Naive thymus-derived CD4-positive, alpha-beta T cell (primary cell): Measurements from ENCODE around the gene SPEM2. TPM values are rescaled to one million over a fixed set of nuclear protein-coding genes. Genes with fewer than 3 reads are reported as not detected.
"Not testable (repeated sequence)": the region's sequence is repeated elsewhere in the genome, so short reads cannot be mapped to it uniquely, and the experiment has no call there.

ENCODE experiments used
- ATAC-seq: fragments of 150-1000 bp; cut with Tn5 transposase; 2 replicates; pipeline ENCODE4 v1.10.0; 2021; ENCODE audit warnings: mild to moderate bottlenecking, moderate library complexity
- CTCF ChIA-PET: fragments of 350-600 bp; sonication (Branson Sonifier 250); formaldehyde crosslinking; loops from one replicate; lab custom pipeline; 2021; ENCODE audit warnings: antibody characterized with exemption; lab: Charles Lee
- POLR2A ChIA-PET: fragments of 350-600 bp; sonication (Branson Sonifier 250); formaldehyde crosslinking; loops from one replicate; lab custom pipeline; 2021; ENCODE audit warnings: antibody characterized with exemption, inconsistent platforms; lab: Charles Lee
- DNase-seq, 9 donors: peaks; one replicate each; pipeline versions ENCODE4 v3.0.0 to v3.0.0-alpha.2; 2020 to 2022; ENCODE audit warnings: mixed read lengths in 1 of 9
- H3K27ac ChIP-seq: one replicate; pipeline ENCODE4 v1.7.0; 2013; ENCODE audit warnings: mild to moderate bottlenecking, low read depth, low read length, moderate library complexity
- H3K27me3 ChIP-seq, 2 donors: one replicate each; pipeline ENCODE4 v1.7.0; 2013; ENCODE audit warnings: low read length in 2 of 2, mild to moderate bottlenecking in 2 of 2, moderate library complexity in 2 of 2; ENCODE audit not compliant: control insufficient read depth in 2 of 2, insufficient read depth in 2 of 2
- H3K36me3 ChIP-seq, 3 experiments: 1 replicate in 2 of 3; 2 replicates in 1 of 3; pipeline ENCODE4 v1.7.0; 2013; ENCODE audit warnings: low read length in 3 of 3, mild to moderate bottlenecking in 3 of 3, moderate library complexity in 1 of 3; ENCODE audit not compliant: insufficient read depth in 3 of 3, control insufficient read depth in 2 of 3
- H3K4me1 ChIP-seq, 2 donors: one replicate each; pipeline ENCODE4 v1.7.0; 2013; ENCODE audit warnings: low read length in 2 of 2, mild to moderate bottlenecking in 2 of 2, moderate library complexity in 1 of 2; ENCODE audit not compliant: control insufficient read depth in 2 of 2, insufficient read depth in 2 of 2
- H3K4me3 ChIP-seq: 2 replicates; pipeline ENCODE4 v1.7.0; 2013; ENCODE audit warnings: mild to moderate bottlenecking, low read length
- H3K9me3 ChIP-seq, 3 experiments: 1 replicate in 2 of 3; 2 replicates in 1 of 3; pipeline ENCODE4 v1.7.0; 2013; ENCODE audit warnings: low read length in 3 of 3; ENCODE audit not compliant: control insufficient read depth in 2 of 3
- H3K27ac Mint-ChIP-seq, 9 donors: one replicate each; pipeline ENCODE4 v1.8.0; 2020 to 2022; ENCODE audit warnings: mixed read lengths in 9 of 9, mild to moderate bottlenecking in 8 of 9, moderate library complexity in 5 of 9, inconsistent platforms in 2 of 9
- H3K27me3 Mint-ChIP-seq, 5 donors: one replicate each; pipeline ENCODE4 v1.8.0; 2021 to 2022; ENCODE audit warnings: mixed read lengths in 5 of 5, mild to moderate bottlenecking in 1 of 5
- H3K36me3 Mint-ChIP-seq, 5 donors: one replicate each; pipeline ENCODE4 v1.8.0; 2020 to 2022; ENCODE audit warnings: mixed read lengths in 5 of 5, mild to moderate bottlenecking in 3 of 5, inconsistent platforms in 1 of 5
- H3K4me1 Mint-ChIP-seq, 7 donors: one replicate each; pipeline ENCODE4 v1.8.0; 2020 to 2022; ENCODE audit warnings: mixed read lengths in 7 of 7, mild to moderate bottlenecking in 3 of 7, inconsistent platforms in 1 of 7
- H3K4me3 Mint-ChIP-seq, 10 donors: one replicate each; pipeline ENCODE4 v1.8.0; 2020 to 2022; ENCODE audit warnings: mild to moderate bottlenecking in 10 of 10, mixed read lengths in 10 of 10, moderate library complexity in 6 of 10, inconsistent platforms in 2 of 10
- H3K9me3 Mint-ChIP-seq, 11 donors: one replicate each; pipeline ENCODE4 v1.8.0; 2020 to 2022; ENCODE audit warnings: mixed read lengths in 11 of 11, mild to moderate bottlenecking in 4 of 11, inconsistent platforms in 1 of 11, moderate library complexity in 1 of 11
- intact Hi-C, 2 donors: fragments of 100-400 bp; cut with micrococcal nuclease; formaldehyde crosslinking; loops; one replicate each; pipeline ENCODE4 v1.15.1; 2023
- polyA plus RNA-seq, 2 donors: library from polyadenylated mRNA; unstranded; fragments of 300-500 nt; fragmentation: Illumina TruSeq; gene quantifications; one replicate each; pipeline ENCODE4 v1.2.3, GENCODE V29; 2021
- total RNA-seq, 6 experiments: library from RNA in 5 of 6; stranded (reverse) in 5 of 6; gene quantifications; 1 replicate in 5 of 6; 2 replicates in 1 of 6; pipeline ENCODE4 v1.2.3 and lab custom pipeline; 2021 to 2026

Gene SPEM2
- total and polyA plus RNA-seq, 7 experiments from 2014 or later = not detected

GRCh38 chr17:7471729-7472128, 46.3 kb downstream of the SPEM2 start:
- intact Hi-C loops = no loop called here
- H3K36me3 Mint-ChIP-seq = peaks cover 0 to 6% (median 0%) of the 10 kb centered on the region in 5 donors
- CTCF ChIA-PET = interaction anchor here (1.0 to 1.4 kb wide), 2 partner anchors 16 to 36 kb away, joined by 3 to 5 read pairs; no protein-coding TSS in a partner anchor
- no peak for ATAC-seq
- no peaks in the 10 kb centered on the region for H3K27me3 Mint-ChIP-seq
- H3K4me3 Mint-ChIP-seq = peak overlapping the region in 6 of 10 donors; percentile 3 to 50 (median 9)
- H3K4me1 Mint-ChIP-seq = peaks cover 24 to 60% (median 40%) of the 10 kb centered on the region in 7 donors
- Histone ChIP-seq H3K27me3 (no peaks in the 10 kb centered on the region), H3K27ac (peak overlapping the region; percentile 35), H3K4me3 (no peak overlapping the region), H3K4me1 (peaks cover 0 to 15% of the 10 kb centered on the region in 2 donors), H3K36me3 (peaks cover 0 to 19% (median 3%) of the 10 kb centered on the region in 3 experiments), H3K9me3 (no peaks in the 10 kb centered on the region)
- peaks cover 0 to 1% (median 0%) of the 10 kb centered on the region in 11 donors for H3K9me3 Mint-ChIP-seq
- H3K27ac Mint-ChIP-seq = peak overlapping the region; percentile 36 to 83 (median 58)
- POLR2A ChIA-PET = interaction anchor here (1.1 to 12.3 kb wide), 5 partner anchors 8 to 31 kb away, joined by 3 to 199 read pairs (median 15); partner anchors contain the start of genes POLR2A, SLC35G6 and ZBTB4
- no peak for DNase-seq

GRCh38 chr17:7474767-7475166, 49.4 kb downstream of the SPEM2 start:
- H3K27me3 Mint-ChIP-seq, H3K4me3 Mint-ChIP-seq, H3K36me3 Mint-ChIP-seq, H3K4me3 ChIP-seq, H3K27ac ChIP-seq, ATAC-seq, H3K36me3 ChIP-seq, intact Hi-C loops, DNase-seq, H3K9me3 Mint-ChIP-seq, H3K27ac Mint-ChIP-seq, H3K9me3 ChIP-seq, H3K27me3 ChIP-seq: not testable (repeated sequence)
- H3K4me1 ChIP-seq = peaks cover 13 to 31% of the 10 kb centered on the region in 2 donors
- ChIA-PET POLR2A (interaction anchor here (1.4 to 12.3 kb wide), 4 partner anchors 8 to 41 kb away, joined by 3 to 199 read pairs (median 12); no protein-coding TSS in a partner anchor), CTCF (interaction anchor here (3.0 kb wide), 1 partner anchor 39 kb away, joined by 14 read pairs; the partner anchor contains the start of gene TMEM102)
- peaks cover 40 to 73% (median 53%) of the 10 kb centered on the region in 7 donors for H3K4me1 Mint-ChIP-seq

GRCh38 chr17:7475764-7476422, 50.5 kb downstream of the SPEM2 start:
- ChIA-PET CTCF (interaction anchor here (0.7 to 3.0 kb wide), 6 partner anchors 9 to 618 kb away, joined by 3 to 14 read pairs (median 7); partner anchors contain the start of gene TMEM102), POLR2A (interaction anchor here (0.5 to 12.3 kb wide), 14 partner anchors 9 to 98 kb away, joined by 3 to 199 read pairs (median 4); partner anchors contain the start of genes POLR2A and TMEM102)
- peaks cover 19 to 42% of the 10 kb centered on the region in 2 donors for H3K4me1 ChIP-seq
- no peak overlapping the region for H3K4me3 ChIP-seq
- Mint-ChIP-seq H3K27me3 (no peaks in the 10 kb centered on the region), H3K9me3 (peaks cover 0 to 1% (median 0%) of the 10 kb centered on the region in 11 donors), H3K4me3 (peak overlapping the region; percentile 7 to 99 (median 92)), H3K36me3 (peaks cover 0 to 6% (median 0%) of the 10 kb centered on the region in 5 donors), H3K27ac (peak overlapping the region in 8 of 9 donors; percentile 15 to 99 (median 94)), H3K4me1 (peaks cover 44 to 81% (median 58%) of the 10 kb centered on the region in 7 donors)
- ATAC-seq (no peak), DNase-seq (no peak)
- no peaks in the 10 kb centered on the region for H3K27me3 ChIP-seq
- peak overlapping the region; percentile 100 for H3K27ac ChIP-seq
- no peaks in the 10 kb centered on the region for H3K9me3 ChIP-seq
- peaks cover 0 to 3% (median under 1%) of the 10 kb centered on the region in 3 experiments for H3K36me3 ChIP-seq
- intact Hi-C loops = no loop called here

- H3K4me1 ChIP-seq = peaks cover 19 to 42% of the 10 kb centered on the region in 2 donors
- Mint-ChIP-seq H3K36me3 (peaks cover 0 to 6% (median 0%) of the 10 kb centered on the region in 5 donors), H3K9me3 (peaks cover 0 to 1% (median 0%) of the 10 kb centered on the region in 11 donors), H3K27me3 (no peaks in the 10 kb centered on the region), H3K4me1 (peaks cover 42 to 81% (median 60%) of the 10 kb centered on the region in 7 donors), H3K27ac (peak overlapping the region in 8 of 9 donors; percentile 90 to 99 (median 96)), H3K4me3 (peak overlapping the region; percentile 7 to 99 (median 92))
- CTCF ChIA-PET = interaction anchor here (0.9 to 3.0 kb wide), 6 partner anchors 9 to 617 kb away, joined by 3 to 14 read pairs (median 6); partner anchors contain the start of gene TMEM102
- no peaks in the 10 kb centered on the region for H3K9me3 ChIP-seq
- H3K4me3 ChIP-seq = no peak overlapping the region
- no peaks in the 10 kb centered on the region for H3K27me3 ChIP-seq
- intact Hi-C loops = no loop called here
- H3K36me3 ChIP-seq = peaks cover 0 to 3% (median 0%) of the 10 kb centered on the region in 3 experiments
- DNase-seq (no peak), ATAC-seq (no peak)
- POLR2A ChIA-PET = interaction anchor here (0.5 to 12.3 kb wide), 18 partner anchors 9 to 210 kb away, joined by 3 to 199 read pairs (median 4); partner anchors contain the start of genes TMEM102, TMEM256, TNFSF12 and TP53
- H3K27ac ChIP-seq = peak overlapping the region; percentile 100
Measured at GRCh38 chr17:7476494-7476893, 51.1 kb downstream of the SPEM2 start.

- H3K4me3 ChIP-seq = no peak overlapping the region
- Mint-ChIP-seq H3K9me3 (peaks cover 0 to 3% (median 0%) of the 10 kb centered on the region in 11 donors), H3K4me1 (peaks cover 42 to 81% (median 60%) of the 10 kb centered on the region in 7 donors), H3K27ac (peak overlapping the region in 8 of 9 donors; percentile 90 to 99 (median 96)), H3K36me3 (peaks cover 0 to 6% (median 0%) of the 10 kb centered on the region in 5 donors), H3K4me3 (peak overlapping the region; percentile 32 to 99 (median 96)), H3K27me3 (no peaks in the 10 kb centered on the region)
- no peaks in the 10 kb centered on the region for H3K9me3 ChIP-seq
- ChIA-PET POLR2A (interaction anchor here (0.7 to 12.3 kb wide), 15 partner anchors 8 to 210 kb away, joined by 3 to 199 read pairs (median 4); partner anchors contain the start of genes CHRNB1, TMEM102, TMEM256 and TNFSF12), CTCF (interaction anchor here (1.0 to 2.9 kb wide), 3 partner anchors 9 to 84 kb away, joined by 4 to 8 read pairs (median 7); no protein-coding TSS in a partner anchor)
- intact Hi-C loops = no loop called here
- H3K27me3 ChIP-seq = no peaks in the 10 kb centered on the region
- peak overlapping the region; percentile 100 for H3K27ac ChIP-seq
- H3K4me1 ChIP-seq = peaks cover 19 to 44% of the 10 kb centered on the region in 2 donors
- DNase-seq (no peak), ATAC-seq (no peak)
- H3K36me3 ChIP-seq = peaks cover 0 to 3% (median 0%) of the 10 kb centered on the region in 3 experiments
Measured at GRCh38 chr17:7476951-7477350, 51.5 kb downstream of the SPEM2 start.
